DND-41 (cell line): ENCODE results near the gene DNHD1.

ENCODE experiments used
- CTCF ChIP-seq: IDR thresholded peaks from 2 replicates; pipeline ENCODE4 v1.5.1; 2012; ENCODE audit warnings: borderline replicate concordance, low read length, moderate library complexity, mild to moderate bottlenecking; ENCODE audit not compliant: poor library complexity, severe bottlenecking; ENCODE audit errors: extremely low read depth
- EZH2 ChIP-seq: IDR thresholded peaks from 3 replicates; pipeline ENCODE4 v1.6.1; 2012; ENCODE audit warnings: borderline replicate concordance, low read depth, mild to moderate bottlenecking, moderate library complexity, low read length, inconsistent platforms; ENCODE audit not compliant: severe bottlenecking

- TF ChIP-seq CTCF (no peak), EZH2 (no peak)
These were observed 48.5 kb upstream of the DNHD1 start for GRCh38 chr11:6448574-6448973.
